HPDE6-E6E7 (cell line): ENCODE data around the gene ATXN1.
A peak's percentile ranks its signal among the peaks of the same experiment; 100 is the strongest.

Experiments
- DNase-seq: peaks from one replicate; pipeline ENCODE4 v3.0.0; 2011; ENCODE audit warnings: missing footprints; ENCODE audit errors: extremely low spot score

ATXN1 gene

GRCh38 chr6:16698997-16699868 is 62.0 kb downstream of the ATXN1 start:
- no peak for DNase-seq

- DNase-seq: no peak
These were observed 63.1 kb downstream of the ATXN1 start for GRCh38 chr6:16698162-16698533.

GRCh38 chr6:16697437-16698161 is 63.7 kb downstream of the ATXN1 start:
- DNase-seq: no peak

GRCh38 chr6:16696496-16696895 is 64.8 kb downstream of the ATXN1 start:
- no peak for DNase-seq

GRCh38 chr6:16694781-16695578 is 66.3 kb downstream of the ATXN1 start:
- DNase-seq: no peak

- no peak for DNase-seq
These were observed 69.9 kb downstream of the ATXN1 start for GRCh38 chr6:16691324-16691723.

- DNase-seq: no peak
These were observed 70.6 kb downstream of the ATXN1 start for GRCh38 chr6:16690608-16691142.

- DNase-seq: no peak
These were observed 71.3 kb downstream of the ATXN1 start for GRCh38 chr6:16689788-16690607.

- DNase-seq: peak; percentile 43
These were observed 72.2 kb downstream of the ATXN1 start for GRCh38 chr6:16688984-16689636.

GRCh38 chr6:16688436-16688835 is 72.8 kb downstream of the ATXN1 start:
- DNase-seq: no peak

GRCh38 chr6:16687045-16687444 is 74.2 kb downstream of the ATXN1 start:
- DNase-seq: no peak

- peak; percentile 38 for DNase-seq
These were observed 76.2 kb downstream of the ATXN1 start for GRCh38 chr6:16684896-16685554.

GRCh38 chr6:16684195-16684689 is 77.0 kb downstream of the ATXN1 start:
- DNase-seq: no peak

GRCh38 chr6:16683641-16684194 is 77.5 kb downstream of the ATXN1 start:
- DNase-seq: peak; percentile 45

GRCh38 chr6:16681260-16681873 is 79.9 kb downstream of the ATXN1 start:
- peak; percentile 79 for DNase-seq

GRCh38 chr6:16679050-16679449 is 82.2 kb downstream of the ATXN1 start:
- DNase-seq: no peak

GRCh38 chr6:16677458-16677857 is 83.8 kb downstream of the ATXN1 start:
- DNase-seq: no peak

GRCh38 chr6:16676978-16677377 is 84.3 kb downstream of the ATXN1 start:
- DNase-seq: peak; percentile 38

- DNase-seq: no peak
These were observed 84.9 kb downstream of the ATXN1 start for GRCh38 chr6:16676376-16676775.
